K562 (cell line): ENCODE measurements around the gene KIAA0825. TPM values are rescaled to one million over a fixed set of nuclear protein-coding genes. Genes with fewer than 3 reads are reported as not detected.

ENCODE experiments used
- ATAC-seq: fragments of 200-7000 bp; cut with Tn5 transposase; 3 replicates; pipeline ENCODE4 v1.9.1; 2020; ENCODE audit warnings: moderate library complexity
- BruUV-seq: library from RNA; stranded (reverse); fragments of 400-500 nt; replicated peaks from 2 replicates; lab custom pipeline; 2021; lab: Mats Ljungman, UMichigan
- CTCF ChIA-PET: fragments of 300-600 bp; formaldehyde crosslinking; extraction: SDS; loops from one replicate; lab custom pipeline; 2021; ENCODE audit warnings: low intra/inter-chr PET ratio; lab: Yijun Ruan, JAX
- POLR2A ChIA-PET: fragments of 300-600, 350-650 bp; sonication (Branson Sonifier 250); formaldehyde crosslinking; extraction: SDS; loops from one replicate; lab custom pipeline; 2021; ENCODE audit warnings: antibody characterized with exemption, inconsistent platforms; lab: Yijun Ruan, JAX
- DNase-seq, 4 experiments: peaks; one replicate each; pipeline versions ENCODE4 v3.0.0 to v3.0.0-alpha.2; 2011 to 2018; ENCODE audit warnings: low spot score in 3 of 4, mixed read lengths in 3 of 4; ENCODE audit errors: extremely low read depth in 1 of 4
- FAIRE-seq: peaks from 2 replicates; lab custom pipeline; 2011; peaks lifted over from hg19 to GRCh38; lab: Jason Lieb, UNC
- H2AFZ ChIP-seq: 2 replicates; pipeline ENCODE4 v1.6.0; 2011; ENCODE audit warnings: low read depth, low read length, control low read depth, inconsistent platforms
- H3K27ac ChIP-seq: fragments of 200-600 bp; 3 replicates; pipeline ENCODE4 v1.8.0; 2011; ENCODE audit warnings: low read depth, mild to moderate bottlenecking, control low read depth, inconsistent platforms, low read length, moderate library complexity, mixed read lengths; ENCODE audit errors: extremely low read depth
- H3K27me3 ChIP-seq, 2 experiments: fragments of 300-600 bp in 1 of 2; 2 replicates in 1 of 2; 3 replicates in 1 of 2; pipeline versions ENCODE4 v1.6.0 to v1.8.0; 2011; ENCODE audit warnings: inconsistent platforms in 2 of 2, low read length in 2 of 2, mild to moderate bottlenecking in 1 of 2, mixed read lengths in 1 of 2, moderate library complexity in 1 of 2; ENCODE audit not compliant: control insufficient read depth in 2 of 2, insufficient read depth in 2 of 2
- H3K36me3 ChIP-seq: fragments of 300-600 bp; 3 replicates; pipeline ENCODE4 v1.8.0; 2011; ENCODE audit warnings: mild to moderate bottlenecking, low read length, inconsistent platforms; ENCODE audit not compliant: control insufficient read depth, insufficient read depth
- H3K4me1 ChIP-seq, 2 experiments: fragments of 200-600 bp in 1 of 2; replicated peaks in 1 of 2; 2 replicates in 1 of 2; 3 replicates in 1 of 2; pipeline versions ENCODE4 v1.5.1 to v1.8.0; 2011; ENCODE audit warnings: inconsistent platforms in 2 of 2, low read length in 2 of 2, mild to moderate bottlenecking in 1 of 2, mixed read lengths in 1 of 2, moderate library complexity in 1 of 2; ENCODE audit not compliant: control insufficient read depth in 2 of 2, insufficient read depth in 2 of 2
- H3K4me2 ChIP-seq: 2 replicates; pipeline ENCODE4 v1.6.1; 2011; ENCODE audit warnings: low read length, control low read depth, inconsistent platforms, mixed read lengths; ENCODE audit not compliant: insufficient read depth
- H3K4me3 ChIP-seq: fragments of 200-600 bp; sonication (generic), shearing (Covaris generic); 2 replicates; pipeline ENCODE4 v1.5.1; 2016; ENCODE audit warnings: control low read depth, inconsistent platforms
- H3K79me2 ChIP-seq: fragments of 200-600 bp; 3 replicates; pipeline ENCODE4 v1.8.0; 2011; ENCODE audit warnings: low read length, inconsistent platforms; ENCODE audit not compliant: control insufficient read depth, insufficient read depth
- H3K9ac ChIP-seq, 2 experiments: 2 replicates each; pipeline versions ENCODE4 v1.6.0 to v1.6.1; 2011; ENCODE audit warnings: low read depth in 2 of 2, low read length in 2 of 2, control low read depth in 1 of 2, inconsistent platforms in 1 of 2, mild to moderate bottlenecking in 1 of 2, mixed read lengths in 1 of 2; ENCODE audit not compliant: insufficient read depth in 1 of 2
- H3K9me1 ChIP-seq: one replicate; pipeline ENCODE4 v1.6.0; 2011; ENCODE audit warnings: inconsistent platforms, mild to moderate bottlenecking, low read length, moderate library complexity; ENCODE audit not compliant: control insufficient read depth, insufficient read depth
- H3K9me3 ChIP-seq: replicated peaks from 2 replicates; pipeline ENCODE4 v1.5.1; 2011; ENCODE audit warnings: low read depth, low read length, inconsistent platforms; ENCODE audit not compliant: control insufficient read depth, insufficient read depth
- H4K20me1 ChIP-seq: replicated peaks from 2 replicates; pipeline ENCODE4 v1.6.1; 2011; ENCODE audit warnings: low read length, inconsistent platforms, mixed read lengths; ENCODE audit not compliant: control insufficient read depth, insufficient read depth
- ARID1B ChIP-seq: fragments of 450-650 bp; IDR thresholded peaks from 2 replicates; pipeline ENCODE4 v1.6.1; 2016; ENCODE audit warnings: antibody characterized with exemption, mild to moderate bottlenecking, inconsistent platforms
- BDP1 ChIP-seq: IDR thresholded peaks from 3 replicates; pipeline ENCODE4 v1.6.1; 2011; ENCODE audit not compliant: insufficient read length, insufficient read depth
- CREB1 ChIP-seq, 2 experiments: sonication (generic) in 1 of 2; formaldehyde crosslinking in 1 of 2; IDR thresholded peaks; 2 replicates each; pipeline versions ENCODE4 v1.6.1 to v1.8.0; 2012 to 2022; ENCODE audit warnings: inconsistent platforms in 1 of 2, mild to moderate bottlenecking in 1 of 2, missing genetic modification reagents in 1 of 2, moderate library complexity in 1 of 2
- KDM1A ChIP-seq, 2 experiments: fragments of 450-650 bp; IDR thresholded peaks; 2 replicates each; pipeline ENCODE4 v1.6.1; 2016; ENCODE audit warnings: mild to moderate bottlenecking in 2 of 2
- NUFIP1 ChIP-seq: fragments of 450-650 bp; IDR thresholded peaks from 2 replicates; pipeline ENCODE4 v1.6.1; 2018; ENCODE audit not compliant: partially characterized antibody
- PHTF2 ChIP-seq: fragments of 250-450 bp; sonication (Bioruptor Pico); IDR thresholded peaks from 2 replicates; pipeline ENCODE4 v1.5.0; 2021; ENCODE audit warnings: mild to moderate bottlenecking
- SETDB1 ChIP-seq: IDR thresholded peaks from one replicate; pipeline ENCODE4 v1.6.1; 2012; ENCODE audit warnings: low read length, control low read depth, inconsistent platforms
- SMARCA5 ChIP-seq: fragments of 450-650 bp; IDR thresholded peaks from 2 replicates; pipeline ENCODE4 v1.6.1; 2016
- THRAP3 ChIP-seq: fragments of 450-650 bp; IDR thresholded peaks from 2 replicates; pipeline ENCODE4 v1.6.1; 2016; ENCODE audit warnings: mild to moderate bottlenecking, inconsistent platforms, borderline replicate concordance
- ZNF12 ChIP-seq: sonication (generic); formaldehyde crosslinking; IDR thresholded peaks from 2 replicates; pipeline ENCODE4 v1.4.0; 2020; ENCODE audit warnings: mild to moderate bottlenecking, missing genetic modification reagents
- ZNF780A ChIP-seq: fragments of 250-450 bp; sonication (Bioruptor Pico); IDR thresholded peaks from 2 replicates; pipeline ENCODE4 v1.5.0; 2021; ENCODE audit warnings: mild to moderate bottlenecking
- WGBS: fragments of 100-300 bp; shearing (Covaris generic); methylation state at CpG from one replicate; pipeline ENCODE4 v1.1.6; 2016; ENCODE audit warnings: low coverage, mixed read lengths; ENCODE audit not compliant: insufficient coverage; ENCODE audit errors: missing lambda C conversion rate; 5-methylcytosine and 5-hydroxymethylcytosine counted together
- in situ Hi-C: fragments of 300-500 bp; cut with MboI; formaldehyde crosslinking; loops from 4 replicates; pipeline ENCODE4 v1.15.0; 2018; ENCODE audit warnings: inconsistent platforms, mixed read lengths
- intact Hi-C: fragments of 100-400 bp; cut with micrococcal nuclease; formaldehyde crosslinking; loops from 2 replicates; pipeline ENCODE4 v1.14.2; 2022
- polyA plus RNA-seq, 8 experiments: library from polyadenylated mRNA; depleted of rRNA in 4 of 8; stranded (reverse) in 5 of 8; unstranded in 3 of 8; fragments of >200 nt; fragmentation: Nextera tagmentation in 2 of 8; fragmentation: Illumina TruSeq in 1 of 8; extraction: Ambion mirVana in 2 of 8; extraction: Trizol in 1 of 8; gene quantifications; 2 replicates each; pipeline versions ENCODE4 v1.2.1 to v1.2.3, GENCODE V29; 2011 to 2014; ENCODE audit warnings: inconsistent platforms in 1 of 8, missing spikeins in 1 of 8
- total RNA-seq, 7 experiments: library from RNA; depleted of rRNA in 6 of 7; stranded (reverse); fragments of >200 nt in 6 of 7; fragmentation: Illumina TruSeq in 2 of 7; extraction: Trizol in 2 of 7; gene quantifications; 2 replicates each; pipeline versions ENCODE4 v1.2.1 to v1.2.3, GENCODE V29; 2011 to 2021; ENCODE audit warnings: low replicate concordance in 1 of 7
- TF ChIP-seq, protein P1 (sequence below): fragments of 200-400 bp; formaldehyde crosslinking; IDR thresholded peaks from 2 replicates; pipeline ENCODE4 v1.6.1; 2017; ENCODE audit warnings: mild to moderate bottlenecking, low read depth, low read length, moderate library complexity
- TF ChIP-seq, protein P2 (sequence below): fragments of 250-450 bp; sonication (Bioruptor Pico); IDR thresholded peaks from 2 replicates; pipeline ENCODE4 v1.8.0; 2021; ENCODE audit warnings: mild to moderate bottlenecking, moderate library complexity
- TF ChIP-seq, protein P3 (sequence below): fragments of 450-650 bp; formaldehyde crosslinking; IDR thresholded peaks from 2 replicates; pipeline ENCODE4 v1.4.0; 2020; ENCODE audit warnings: mild to moderate bottlenecking

The KIAA0825 gene
- total and polyA plus RNA-seq, 9 of the 15 experiments (the other 6 are each of a cell fraction or from before 2014, with no cell fraction given), result 0.05 to 0.36 (median 0.16) TPM; not detected in 1

DNA sequence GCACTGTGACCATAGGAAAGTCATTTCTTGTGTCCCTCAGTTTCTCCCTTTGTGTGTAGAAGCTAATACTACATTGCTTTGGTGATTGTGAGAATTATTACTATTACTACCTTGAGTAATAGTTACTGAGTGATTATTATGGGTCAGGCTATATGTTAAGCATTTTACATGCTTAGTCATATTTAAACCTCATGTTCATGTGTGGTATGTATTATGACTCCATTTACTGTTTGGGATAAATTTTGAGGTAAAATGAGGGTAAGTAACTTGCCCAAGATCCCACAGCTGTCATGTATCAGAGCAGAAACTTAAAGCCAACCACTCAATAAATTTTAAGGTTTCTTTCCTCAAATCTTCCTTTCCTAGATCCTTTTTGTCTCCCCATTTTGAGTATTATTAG is 28.4 kb upstream of the KIAA0825 start (continued):
- TF ChIP-seq, protein P1, sequence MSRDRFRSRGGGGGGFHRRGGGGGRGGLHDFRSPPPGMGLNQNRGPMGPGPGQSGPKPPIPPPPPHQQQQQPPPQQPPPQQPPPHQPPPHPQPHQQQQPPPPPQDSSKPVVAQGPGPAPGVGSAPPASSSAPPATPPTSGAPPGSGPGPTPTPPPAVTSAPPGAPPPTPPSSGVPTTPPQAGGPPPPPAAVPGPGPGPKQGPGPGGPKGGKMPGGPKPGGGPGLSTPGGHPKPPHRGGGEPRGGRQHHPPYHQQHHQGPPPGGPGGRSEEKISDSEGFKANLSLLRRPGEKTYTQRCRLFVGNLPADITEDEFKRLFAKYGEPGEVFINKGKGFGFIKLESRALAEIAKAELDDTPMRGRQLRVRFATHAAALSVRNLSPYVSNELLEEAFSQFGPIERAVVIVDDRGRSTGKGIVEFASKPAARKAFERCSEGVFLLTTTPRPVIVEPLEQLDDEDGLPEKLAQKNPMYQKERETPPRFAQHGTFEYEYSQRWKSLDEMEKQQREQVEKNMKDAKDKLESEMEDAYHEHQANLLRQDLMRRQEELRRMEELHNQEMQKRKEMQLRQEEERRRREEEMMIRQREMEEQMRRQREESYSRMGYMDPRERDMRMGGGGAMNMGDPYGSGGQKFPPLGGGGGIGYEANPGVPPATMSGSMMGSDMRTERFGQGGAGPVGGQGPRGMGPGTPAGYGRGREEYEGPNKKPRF, result no peak
- no peak for TF ChIP-seq SMARCA5

DNA sequence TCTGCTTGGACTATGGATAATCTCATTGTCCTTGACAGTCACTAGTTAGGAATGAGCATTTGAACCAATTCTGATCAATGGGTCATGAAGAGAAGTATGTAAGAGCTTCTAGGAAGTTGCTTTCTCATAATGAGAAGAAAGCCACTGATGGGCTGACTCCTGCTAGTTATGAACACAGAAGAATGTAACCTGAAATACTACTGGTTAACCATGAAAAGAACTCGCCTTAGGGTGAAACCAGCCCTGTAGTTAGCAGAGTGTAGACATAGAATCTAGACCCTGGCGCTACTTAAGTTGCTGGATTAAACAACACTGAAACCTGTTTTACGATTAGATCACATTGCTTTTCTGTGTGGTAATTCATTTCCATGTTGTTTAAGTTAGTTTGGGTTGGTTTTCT is 26.6 kb upstream of the KIAA0825 start:
- H3K79me2 ChIP-seq, result peaks cover 3% of the 10 kb centered on the region; the same call in 2 of the 3 replicates
- H3K36me3 ChIP-seq, result peaks cover 51% of the 10 kb centered on the region; the same call in 2 of the 3 replicates
- FAIRE-seq (no peak), ATAC-seq (no peak), DNase-seq (no peak)
- BruUV-seq, result no TSS peak
- H3K9me3 ChIP-seq, result no peaks in the 10 kb centered on the region
- H3K9me1 ChIP-seq, result no peaks in the 10 kb centered on the region
- intact Hi-C loops, result no loop called here
- no peak overlapping the region for H2AFZ ChIP-seq
- TF ChIP-seq THRAP3 (no peak), CREB1 (IDR thresholded peaks at IDR 0.05) (no peak), CREB1 (CRISPR knock-in tag; IDR thresholded peaks at IDR 0.05) (no peak), NUFIP1 (no peak), KDM1A (IDR thresholded peaks at IDR 0.05) (no peak), ZNF12 (CRISPR knock-in tag) (no peak), SETDB1 (no peak), PHTF2 (CRISPR knock-in tag) (no peak), ARID1B (no peak), ZNF780A (no peak), BDP1 (no peak)
- TF ChIP-seq, protein P2, sequence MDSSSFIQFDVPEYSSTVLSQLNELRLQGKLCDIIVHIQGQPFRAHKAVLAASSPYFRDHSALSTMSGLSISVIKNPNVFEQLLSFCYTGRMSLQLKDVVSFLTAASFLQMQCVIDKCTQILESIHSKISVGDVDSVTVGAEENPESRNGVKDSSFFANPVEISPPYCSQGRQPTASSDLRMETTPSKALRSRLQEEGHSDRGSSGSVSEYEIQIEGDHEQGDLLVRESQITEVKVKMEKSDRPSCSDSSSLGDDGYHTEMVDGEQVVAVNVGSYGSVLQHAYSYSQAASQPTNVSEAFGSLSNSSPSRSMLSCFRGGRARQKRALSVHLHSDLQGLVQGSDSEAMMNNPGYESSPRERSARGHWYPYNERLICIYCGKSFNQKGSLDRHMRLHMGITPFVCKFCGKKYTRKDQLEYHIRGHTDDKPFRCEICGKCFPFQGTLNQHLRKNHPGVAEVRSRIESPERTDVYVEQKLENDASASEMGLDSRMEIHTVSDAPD, result no peak
- TF ChIP-seq, protein P3, sequence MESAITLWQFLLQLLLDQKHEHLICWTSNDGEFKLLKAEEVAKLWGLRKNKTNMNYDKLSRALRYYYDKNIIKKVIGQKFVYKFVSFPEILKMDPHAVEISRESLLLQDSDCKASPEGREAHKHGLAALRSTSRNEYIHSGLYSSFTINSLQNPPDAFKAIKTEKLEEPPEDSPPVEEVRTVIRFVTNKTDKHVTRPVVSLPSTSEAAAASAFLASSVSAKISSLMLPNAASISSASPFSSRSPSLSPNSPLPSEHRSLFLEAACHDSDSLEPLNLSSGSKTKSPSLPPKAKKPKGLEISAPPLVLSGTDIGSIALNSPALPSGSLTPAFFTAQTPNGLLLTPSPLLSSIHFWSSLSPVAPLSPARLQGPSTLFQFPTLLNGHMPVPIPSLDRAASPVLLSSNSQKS (CRISPR knock-in tag), result no peak
- in situ Hi-C loops, result no loop called here
- H3K27ac ChIP-seq, result no peak overlapping the region
- H3K27me3 ChIP-seq, result no peaks in the 10 kb centered on the region
- ChIA-PET POLR2A (no interaction called here), CTCF (no interaction called here)
- H4K20me1 ChIP-seq, result no peaks in the 10 kb centered on the region
- no peak overlapping the region for H3K9ac ChIP-seq
- H3K4me3 ChIP-seq, result no peak overlapping the region
- no peaks in the 10 kb centered on the region for H3K4me1 ChIP-seq
- no peak overlapping the region for H3K4me2 ChIP-seq
- 87% methylated on average over 3 of the region's 3 CpGs for WGBS
